VCaP (cell line): ENCODE results near the gene MAPK9.

Experiments
- H3K27ac ChIP-seq: fragments of 450-650 bp; 2 replicates; pipeline ENCODE4 v1.5.1; 2017
- CTCF ChIP-seq: fragments of 450-650 bp; conservative IDR thresholded peaks from 2 replicates; pipeline ENCODE4 v1.5.1; 2017; ENCODE audit warnings: mild to moderate bottlenecking, moderate library complexity

Gene MAPK9

GRCh38 chr5:180251141-180251540 lies 40.7 kb downstream of the MAPK9 start:
- no peak for TF ChIP-seq CTCF
- H3K27ac ChIP-seq: no peak overlapping the region

- no peak for TF ChIP-seq CTCF
- no peak overlapping the region for H3K27ac ChIP-seq
Measured at GRCh38 chr5:180250329-180250728, 41.6 kb downstream of the MAPK9 start.

DNA sequence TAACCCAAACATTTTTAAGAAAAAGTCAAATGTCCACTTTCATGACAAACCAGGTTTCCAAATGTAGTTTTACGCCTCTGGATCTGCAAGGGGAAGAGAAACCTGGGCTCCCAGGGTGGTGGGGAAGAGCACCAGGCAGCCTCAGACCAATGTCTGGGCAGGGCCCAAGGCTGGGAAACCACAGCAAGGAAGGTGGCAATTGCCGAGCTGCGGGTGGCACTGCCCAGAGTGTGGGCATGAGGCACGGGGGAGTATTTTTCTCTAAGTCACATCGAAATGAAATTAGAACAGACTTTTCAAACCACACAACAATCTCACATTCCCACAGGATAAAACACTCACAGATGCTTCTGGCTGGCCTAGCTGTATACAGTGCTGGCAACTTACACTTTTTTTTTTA lies 50.3 kb downstream of the MAPK9 start:
- H3K27ac ChIP-seq: no peak overlapping the region
- TF ChIP-seq CTCF: no peak

DNA sequence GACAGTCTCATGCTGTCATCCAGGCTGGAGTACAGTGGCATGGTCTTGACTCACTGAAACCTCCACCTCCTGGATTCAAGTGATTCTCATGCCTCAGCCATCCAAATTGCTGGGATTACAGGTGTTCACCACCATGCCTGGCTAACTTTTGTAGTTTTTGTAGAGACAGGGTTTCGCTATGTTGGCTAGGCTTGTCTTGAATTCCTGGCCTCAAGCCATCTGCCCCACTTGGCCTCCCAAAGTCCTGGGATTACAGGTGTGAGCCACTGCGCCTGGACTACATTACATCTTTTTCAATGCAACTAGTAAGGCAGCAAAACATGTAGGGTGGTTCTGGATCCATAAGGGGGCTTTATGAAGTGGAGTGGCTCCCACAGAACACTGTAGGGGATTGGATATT lies 53.3 kb downstream of the MAPK9 start:
- no peak for TF ChIP-seq CTCF
- no peak overlapping the region for H3K27ac ChIP-seq

- TF ChIP-seq CTCF: no peak
- no peak overlapping the region for H3K27ac ChIP-seq
Measured at GRCh38 chr5:180235846-180236245, 56.0 kb downstream of the MAPK9 start.

GRCh38 chr5:180235077-180235476 lies 56.8 kb downstream of the MAPK9 start:
- H3K27ac ChIP-seq: no peak overlapping the region
- no peak for TF ChIP-seq CTCF

- no peak for TF ChIP-seq CTCF
- H3K27ac ChIP-seq: no peak overlapping the region
Measured at GRCh38 chr5:180234271-180234670, 57.6 kb downstream of the MAPK9 start.

GRCh38 chr5:180233729-180234128 lies 58.2 kb downstream of the MAPK9 start:
- H3K27ac ChIP-seq: no peak overlapping the region
- TF ChIP-seq CTCF: no peak
